GM10266 (cell line): ENCODE results near the gene NPAS2.

Experiments used
- DNase-seq: peaks from one replicate; pipeline ENCODE4 v3.0.0; 2012; ENCODE audit errors: extremely low spot score
- TF ChIP-seq, protein P1 (sequence below): IDR thresholded peaks from 2 replicates; pipeline ENCODE4 v1.5.1; 2012; ENCODE audit warnings: mild to moderate bottlenecking, low read depth; ENCODE audit not compliant: control insufficient read depth, insufficient read depth; ENCODE audit errors: missing control alignments

Gene NPAS2

DNA sequence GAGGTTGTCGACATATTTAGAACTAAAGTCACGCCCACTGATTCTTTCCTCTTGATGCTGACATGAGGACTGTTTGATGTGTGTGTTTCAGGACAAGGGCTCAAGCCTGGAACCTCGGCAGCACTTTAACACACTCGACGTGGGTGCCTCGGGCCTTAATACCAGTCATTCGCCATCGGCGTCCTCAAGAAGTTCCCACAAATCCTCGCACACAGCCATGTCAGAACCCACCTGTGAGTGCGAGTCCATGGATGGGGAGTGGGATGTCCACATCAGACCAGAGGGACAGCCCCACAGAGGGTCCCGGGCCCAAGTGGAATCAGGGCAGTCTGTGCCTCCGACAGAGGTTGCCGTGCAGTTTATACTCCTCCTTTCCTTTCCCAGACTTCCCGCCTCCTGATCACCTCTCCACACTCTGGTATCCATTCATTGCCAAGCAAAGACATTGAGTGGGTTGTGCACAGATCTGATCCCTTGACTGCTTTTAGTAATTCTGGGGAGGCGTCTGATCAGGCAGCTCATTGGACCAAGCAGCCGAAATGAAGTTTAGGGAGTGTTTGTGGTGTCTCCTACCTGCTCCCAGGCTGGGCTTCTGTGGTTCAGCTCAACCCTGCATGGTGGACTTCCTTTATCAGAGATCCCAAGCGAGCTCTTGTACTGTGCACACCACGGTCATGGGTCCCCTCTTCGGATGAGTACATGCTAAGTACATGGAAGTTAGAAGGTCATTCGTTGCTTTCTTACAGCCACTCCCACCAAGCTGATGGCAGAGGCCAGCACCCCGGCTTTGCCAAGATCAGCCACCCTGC, 155.0 kb downstream of the NPAS2 start:
- TF ChIP-seq, protein P1, sequence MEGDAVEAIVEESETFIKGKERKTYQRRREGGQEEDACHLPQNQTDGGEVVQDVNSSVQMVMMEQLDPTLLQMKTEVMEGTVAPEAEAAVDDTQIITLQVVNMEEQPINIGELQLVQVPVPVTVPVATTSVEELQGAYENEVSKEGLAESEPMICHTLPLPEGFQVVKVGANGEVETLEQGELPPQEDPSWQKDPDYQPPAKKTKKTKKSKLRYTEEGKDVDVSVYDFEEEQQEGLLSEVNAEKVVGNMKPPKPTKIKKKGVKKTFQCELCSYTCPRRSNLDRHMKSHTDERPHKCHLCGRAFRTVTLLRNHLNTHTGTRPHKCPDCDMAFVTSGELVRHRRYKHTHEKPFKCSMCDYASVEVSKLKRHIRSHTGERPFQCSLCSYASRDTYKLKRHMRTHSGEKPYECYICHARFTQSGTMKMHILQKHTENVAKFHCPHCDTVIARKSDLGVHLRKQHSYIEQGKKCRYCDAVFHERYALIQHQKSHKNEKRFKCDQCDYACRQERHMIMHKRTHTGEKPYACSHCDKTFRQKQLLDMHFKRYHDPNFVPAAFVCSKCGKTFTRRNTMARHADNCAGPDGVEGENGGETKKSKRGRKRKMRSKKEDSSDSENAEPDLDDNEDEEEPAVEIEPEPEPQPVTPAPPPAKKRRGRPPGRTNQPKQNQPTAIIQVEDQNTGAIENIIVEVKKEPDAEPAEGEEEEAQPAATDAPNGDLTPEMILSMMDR: no peak
- DNase-seq: no peak

DNA sequence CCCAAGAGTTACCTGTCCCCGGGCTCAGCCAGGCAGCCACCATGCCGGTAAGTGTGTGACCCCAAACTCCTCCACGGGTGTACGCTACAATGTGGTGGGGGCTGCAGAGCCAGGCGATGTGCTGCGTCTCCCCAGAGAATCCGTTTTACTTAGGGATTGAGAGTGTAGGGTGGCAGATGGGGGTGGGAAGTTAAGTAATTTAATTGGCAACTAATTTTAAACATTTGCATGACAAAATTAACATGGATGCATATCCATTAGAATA, 155.5 kb downstream of the NPAS2 start:
- DNase-seq: no peak
- TF ChIP-seq, protein P1: no peak

DNA sequence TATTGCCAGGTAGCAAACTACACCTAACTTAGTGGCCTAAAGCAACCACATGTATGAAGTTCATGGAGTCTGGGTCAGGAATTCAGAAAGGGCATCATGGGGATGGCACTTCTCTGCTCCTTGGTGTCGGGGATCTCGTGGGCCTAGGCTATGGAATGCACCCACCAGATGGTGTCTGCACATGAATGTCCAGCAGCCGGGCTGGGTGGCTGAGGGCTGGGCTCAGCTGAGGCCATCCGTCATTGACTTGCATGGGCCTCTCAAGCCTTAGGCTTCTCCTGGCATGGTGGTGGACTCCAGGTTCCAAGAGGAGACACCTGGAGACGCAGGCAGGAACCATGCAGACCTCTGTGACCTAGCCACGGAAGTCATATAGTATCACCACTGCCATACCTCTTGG, 156.1 kb downstream of the NPAS2 start:
- TF ChIP-seq, protein P1: no peak
- no peak for DNase-seq

DNA sequence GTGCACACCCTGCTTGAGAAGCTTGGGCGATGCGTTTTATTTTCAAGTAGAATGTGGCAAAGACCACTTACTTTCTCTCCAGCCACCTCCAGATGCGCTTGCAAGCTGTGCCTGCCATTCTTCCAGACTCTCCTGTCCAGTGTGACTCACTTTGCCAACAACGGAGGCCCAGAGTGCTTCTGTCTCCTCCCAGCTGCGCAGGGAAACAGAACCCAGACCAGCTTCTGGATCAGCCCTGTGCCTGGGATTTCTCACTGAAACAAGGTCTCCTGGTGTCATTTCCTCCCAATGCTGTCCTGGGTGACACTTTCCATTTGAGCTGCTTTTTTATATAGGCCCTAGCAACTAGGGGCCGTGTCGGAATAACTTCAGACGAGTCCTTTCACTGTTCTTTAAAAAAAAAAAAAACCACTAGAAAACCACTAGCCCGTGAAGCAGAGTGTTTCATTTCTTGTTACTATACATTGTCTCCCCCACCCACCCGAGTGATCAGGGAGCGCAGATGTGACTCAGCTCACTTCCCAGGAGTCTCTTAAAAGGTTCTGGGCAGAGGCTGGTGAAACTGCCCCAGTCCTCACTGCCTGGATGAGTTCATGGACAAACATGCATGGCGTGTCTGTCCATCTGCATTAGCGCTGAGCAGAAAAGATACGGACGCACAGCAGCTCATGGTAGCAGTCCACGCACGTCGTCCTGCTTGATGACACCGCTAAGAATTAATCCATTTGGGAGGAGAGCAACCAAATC, 156.9 kb downstream of the NPAS2 start:
- TF ChIP-seq, protein P1: no peak
- DNase-seq: peak; percentile 67

DNA sequence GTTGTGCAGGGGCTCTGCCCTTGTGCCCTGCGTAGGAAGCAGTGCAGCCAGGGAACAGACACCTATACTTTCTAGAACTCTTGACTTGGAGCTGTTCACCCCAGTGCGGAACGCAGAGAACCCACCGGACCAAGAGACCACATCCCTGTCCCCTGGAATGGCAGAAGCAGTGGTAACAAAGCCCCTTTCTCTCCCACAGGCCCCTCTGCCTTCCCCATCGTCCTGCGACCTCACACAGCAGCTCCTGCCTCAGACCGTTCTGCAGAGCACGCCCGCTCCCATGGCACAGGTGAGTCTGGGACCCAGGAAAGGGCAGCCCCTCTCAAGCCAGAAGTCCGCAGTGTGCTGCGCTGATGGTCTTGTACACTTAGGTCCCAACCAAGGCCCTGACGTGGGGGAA, 157.6 kb downstream of the NPAS2 start:
- TF ChIP-seq, protein P1: no peak
- no peak for DNase-seq

DNA sequence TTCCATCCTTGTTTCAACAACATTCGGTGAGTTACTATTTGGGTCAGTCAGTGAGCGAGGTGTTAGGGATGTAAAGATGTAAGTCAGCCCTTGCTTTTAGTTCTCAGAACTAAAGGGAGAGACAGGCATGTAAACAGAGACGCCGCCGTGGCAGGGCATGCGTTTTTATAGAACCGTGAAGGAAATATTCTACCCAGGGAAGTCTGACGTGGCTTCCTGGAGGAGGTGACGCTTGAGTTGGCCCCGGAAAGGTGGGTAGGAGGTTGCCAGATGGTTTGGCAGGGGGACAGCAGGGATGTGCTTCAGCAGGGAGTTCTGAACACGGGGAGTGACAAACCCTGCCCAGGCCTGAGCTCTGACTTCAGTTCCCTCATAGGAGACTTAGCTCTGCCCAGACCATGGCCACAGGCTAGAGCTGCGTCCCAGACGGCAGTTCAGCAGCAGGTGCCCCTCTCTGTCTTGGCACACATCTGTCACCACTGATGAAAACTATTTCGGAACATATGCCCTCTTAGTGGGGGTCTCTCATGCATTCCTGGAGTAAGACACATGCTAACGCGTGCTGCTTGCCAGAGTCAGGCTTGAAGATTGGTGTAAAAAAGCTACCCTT, 158.7 kb downstream of the NPAS2 start:
- no peak for DNase-seq
- TF ChIP-seq, protein P1: no peak

DNA sequence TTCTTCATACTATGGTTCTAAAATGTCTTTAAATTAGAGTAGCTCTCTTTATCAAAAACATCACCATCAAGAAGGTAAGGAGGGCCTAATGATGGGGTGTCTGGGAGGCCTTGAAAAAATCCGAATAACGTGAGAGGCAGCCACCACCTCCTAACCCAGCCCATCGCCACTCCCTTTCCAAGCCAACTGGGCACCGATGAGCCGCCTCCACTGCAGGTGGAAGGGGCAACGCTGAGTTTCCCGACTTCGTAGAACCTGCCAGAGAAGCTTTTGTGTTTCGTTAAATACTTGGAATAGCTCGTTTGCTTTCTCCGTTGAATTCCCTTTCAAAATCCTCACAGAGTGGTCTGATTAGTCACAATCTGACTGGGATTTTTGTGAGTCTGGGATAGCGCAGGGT, 160.1 kb downstream of the NPAS2 start:
- no peak for DNase-seq
- TF ChIP-seq, protein P1: no peak
